ENCODE measurements around the gene TMEM237.

GRCh38 chr2:201607568-201607967, 35.7 kb downstream of the TMEM237 start:
- TF ChIP-seq CTCF (IDR thresholded peaks at IDR 0.05), result no peak
- TF ChIP-seq POLR2A (IDR thresholded peaks at IDR 0.05), result no peak
